ENCODE measurements around the gene GNB1L. TPM values are rescaled to one million over a fixed set of nuclear protein-coding genes. Genes with fewer than 3 reads are reported as not detected.

GNB1L gene
- total and polyA plus RNA-seq, 2 of the 13 experiments (the other 11 are each of a cell fraction or from before 2014, with no cell fraction given) = 2.5 to 7.4 TPM

- TF ChIP-seq PBX3 (CRISPR knock-in tag; IDR thresholded peaks at IDR 0.05; ENCODE audit: borderline replicate concordance) = no peak
- TF ChIP-seq ATF6 (CRISPR knock-in tag; conservative IDR thresholded peaks at IDR 0.05) = no peak
- no peak for TF ChIP-seq NR0B2 (CRISPR knock-in tag; IDR thresholded peaks at IDR 0.05)
- no peak for TF ChIP-seq NAIF1 (CRISPR knock-in tag; IDR thresholded peaks at IDR 0.05; ENCODE audit: borderline replicate concordance)
- TF ChIP-seq FOSL2 (CRISPR knock-in tag; IDR thresholded peaks at IDR 0.05) = peak; percentile 56; the same call in 1 of the 2 replicates
- peak; percentile 83 for TF ChIP-seq ZBTB38 (CRISPR knock-in tag; IDR thresholded peaks at IDR 0.05)
- TF ChIP-seq HNRNPL (IDR thresholded peaks at IDR 0.05; ENCODE audit: low read depth, low read length) = peak; percentile 95
- TF ChIP-seq GATAD2A (CRISPR knock-in tag; IDR thresholded peaks at IDR 0.05) = peak; percentile 86
- TF ChIP-seq TFAP4 (IDR thresholded peaks at IDR 0.05; ENCODE audit: borderline replicate concordance, low read depth) = peak; percentile 30; the same call in 1 of the 2 replicates
- TF ChIP-seq ZNF720 (CRISPR knock-in tag; IDR thresholded peaks at IDR 0.05) = no peak
- TF ChIP-seq PHF21A (CRISPR knock-in tag; IDR thresholded peaks at IDR 0.05) = peak; percentile 54; the same call in 1 of the 2 replicates
- TF ChIP-seq SP1 (IDR thresholded peaks at IDR 0.05) = no peak
- no peak for TF ChIP-seq SP1 (CRISPR knock-in tag; IDR thresholded peaks at IDR 0.05)
- TF ChIP-seq ZBTB33 (CRISPR knock-in tag; IDR thresholded peaks at IDR 0.05) = no peak
- peak; percentile 24; the same call in 1 of the 2 replicates for TF ChIP-seq THRA (CRISPR knock-in tag; IDR thresholded peaks at IDR 0.05; ENCODE audit: borderline replicate concordance)
These were observed 44.3 kb upstream of the GNB1L start (continued) for GRCh38 chr22:19898831-19899567.

All from HepG2 (cell line).